GM21723 (cell line): ENCODE measurements around the gene P2RX3.
A peak's percentile ranks its signal among the peaks of the same experiment; 100 is the strongest.
"Not testable (repeated sequence)": the region's sequence is repeated elsewhere in the genome, so short reads cannot be mapped to it uniquely, and the experiment has no call there.

Experiments used
- ATAC-seq: cut with Tn5 transposase; IDR thresholded peaks from one replicate; pipeline ENCODE4 v1.9.1; 2021; ENCODE audit warnings: mild to moderate bottlenecking, moderate library complexity; ENCODE audit not compliant: unreplicated experiment

The P2RX3 gene

GRCh38 chr11:57394203-57394965 lies 56.2 kb downstream of the P2RX3 start:
- no peak for ATAC-seq

- no peak for ATAC-seq
Observed at GRCh38 chr11:57395905-57396623, 57.9 kb downstream of the P2RX3 start.

DNA sequence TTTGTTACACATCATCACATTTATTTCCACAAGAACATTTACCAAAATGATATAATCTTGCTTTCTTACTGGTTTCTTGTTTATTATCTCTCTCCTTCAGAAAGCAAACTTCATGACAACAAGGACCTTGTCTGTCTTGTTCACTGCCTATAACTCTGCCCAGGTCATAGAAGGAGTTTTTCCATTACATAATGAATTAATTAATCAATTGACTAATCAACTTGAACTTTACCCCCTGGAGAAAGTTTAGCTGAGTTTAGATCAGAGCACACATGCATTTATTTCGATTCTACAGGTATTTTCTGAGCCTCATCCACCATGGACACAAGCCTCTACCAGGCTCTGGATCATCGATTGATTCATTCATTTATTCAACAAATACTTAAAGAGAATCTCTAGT lies 58.6 kb downstream of the P2RX3 start:
- ATAC-seq: no peak

GRCh38 chr11:57397394-57397990 lies 59.3 kb downstream of the P2RX3 start:
- no peak for ATAC-seq

DNA sequence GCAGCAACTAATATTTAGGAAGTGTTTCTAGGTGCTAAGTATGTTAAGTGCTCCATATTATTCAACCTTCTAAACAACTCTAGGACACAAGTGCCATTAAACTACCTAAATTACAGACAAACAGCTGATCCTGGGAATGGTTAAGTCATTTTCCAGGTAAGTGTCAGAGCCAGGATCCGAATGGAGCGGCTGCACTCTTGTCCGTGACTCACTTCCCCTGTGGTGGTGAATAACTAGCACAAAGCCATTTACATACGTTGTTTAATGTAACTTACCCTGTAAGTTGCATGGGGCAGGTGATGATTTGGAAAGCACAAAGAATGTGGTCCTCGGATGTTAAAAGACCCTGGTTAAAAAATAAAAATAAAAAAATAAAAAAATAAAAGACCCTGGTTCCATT lies 61.1 kb downstream of the P2RX3 start:
- no peak for ATAC-seq

GRCh38 chr11:57399972-57400578 lies 61.9 kb downstream of the P2RX3 start:
- no peak for ATAC-seq

DNA sequence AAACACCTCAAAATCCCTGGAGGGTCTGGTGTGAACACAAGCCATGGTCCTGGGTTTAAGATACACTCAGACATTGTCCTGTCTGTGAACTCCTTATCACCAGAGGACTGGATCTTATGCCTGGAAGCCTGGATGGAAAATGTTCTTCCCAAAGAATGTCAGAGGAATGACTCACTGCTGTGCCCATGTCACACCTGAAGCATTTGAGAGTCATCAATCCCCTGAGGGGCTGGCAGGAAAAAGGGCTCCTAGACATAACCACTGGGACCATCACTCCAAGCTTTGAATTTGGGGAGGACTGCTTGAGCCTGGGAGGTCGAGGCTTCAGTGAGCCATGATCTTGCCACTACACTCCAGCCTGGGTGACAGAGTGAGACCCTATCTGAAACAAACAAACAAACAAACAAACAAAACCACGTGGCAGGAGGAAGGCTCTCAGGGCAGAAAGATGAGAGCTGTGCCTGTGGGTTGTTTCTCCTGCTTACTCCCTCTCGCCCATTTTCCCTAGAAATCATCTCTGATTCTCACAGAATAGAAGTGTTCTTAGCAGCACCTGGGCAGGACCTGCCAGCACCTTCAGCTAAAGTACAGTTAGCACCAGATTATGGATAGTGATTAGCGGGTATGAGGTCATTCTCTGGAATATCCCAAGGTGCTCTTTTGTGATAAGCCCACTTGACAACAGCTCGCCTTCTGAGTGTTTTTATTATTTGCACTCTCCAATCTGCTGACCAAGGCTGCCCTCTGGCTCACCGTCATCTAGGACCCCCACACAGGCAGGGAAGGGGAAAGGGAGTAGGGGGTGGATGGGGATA lies 64.2 kb downstream of the P2RX3 start:
- no peak for ATAC-seq

- not testable (repeated sequence) for ATAC-seq
Observed at GRCh38 chr11:57403003-57403801, 65.0 kb downstream of the P2RX3 start.

DNA sequence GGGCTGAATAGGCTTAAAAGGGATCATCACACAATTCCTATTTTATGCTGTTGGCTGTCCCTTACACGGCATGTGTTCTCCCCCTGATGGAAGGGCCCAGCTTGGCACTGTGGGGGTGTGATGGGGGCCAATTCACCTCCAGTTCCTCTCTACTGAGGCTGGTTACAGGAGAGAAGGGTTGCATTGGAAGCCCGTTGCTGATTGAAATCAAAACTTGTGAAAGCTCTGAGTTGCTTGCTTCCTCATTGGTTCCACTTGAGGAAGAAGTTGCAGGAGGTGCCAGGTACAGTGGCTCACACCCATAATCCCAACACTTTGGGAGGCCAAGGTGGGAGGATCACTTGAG lies 65.6 kb downstream of the P2RX3 start:
- ATAC-seq: no peak

GRCh38 chr11:57405271-57405860 lies 67.2 kb downstream of the P2RX3 start:
- no peak for ATAC-seq

DNA sequence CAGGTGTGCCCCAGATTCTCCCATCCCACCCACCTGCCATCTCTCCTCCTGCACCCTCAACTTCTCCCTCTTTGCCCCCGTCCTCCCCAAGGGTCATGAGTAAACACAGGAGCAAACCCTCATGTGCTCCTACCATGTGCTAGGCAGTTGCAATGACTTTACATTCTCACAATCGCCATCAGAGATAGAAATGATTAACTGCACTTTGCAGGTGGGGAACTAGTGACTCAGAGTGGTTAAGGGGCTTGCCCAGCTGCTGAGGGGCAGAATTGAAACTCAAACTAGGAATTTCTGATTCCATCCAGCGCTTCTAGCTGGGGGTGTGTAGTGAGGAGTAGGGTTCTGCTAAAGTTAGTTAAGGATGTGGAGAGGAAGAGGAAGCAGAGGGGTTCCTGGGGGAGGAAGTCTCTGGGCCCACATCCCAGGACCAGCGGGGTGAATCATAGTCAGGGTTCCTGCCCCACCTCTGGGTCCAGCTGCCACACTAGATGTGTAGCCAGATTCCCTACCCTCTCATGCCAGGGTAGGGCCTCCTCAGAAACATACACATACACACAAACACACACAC lies 68.3 kb downstream of the P2RX3 start:
- peak; percentile 69 for ATAC-seq

GRCh38 chr11:57407010-57407920 lies 69.1 kb downstream of the P2RX3 start:
- ATAC-seq: no peak

DNA sequence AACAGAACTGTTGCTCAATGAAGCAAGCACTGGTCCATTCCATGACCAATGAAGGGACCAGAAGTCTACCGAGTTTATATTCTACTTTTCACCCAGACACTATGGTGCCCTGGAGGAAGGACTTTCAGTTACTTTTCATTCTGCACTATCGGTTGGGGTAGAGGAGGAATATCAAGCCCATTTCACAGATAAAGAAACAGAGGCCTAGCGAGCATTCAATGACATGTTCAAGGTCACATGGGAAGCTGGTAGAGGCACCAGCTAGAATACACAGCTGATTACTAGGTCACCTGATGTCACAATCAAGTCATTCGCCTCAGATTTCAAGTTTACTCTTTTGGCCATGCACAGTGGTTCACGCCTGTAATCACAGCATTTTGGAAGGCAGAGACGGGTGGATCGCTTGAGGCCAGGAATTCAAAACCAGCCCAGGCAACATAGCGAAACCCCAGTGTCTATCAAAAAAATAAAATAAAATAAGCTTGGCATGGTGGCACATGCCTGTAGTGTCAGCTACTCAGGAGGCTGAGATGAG lies 69.9 kb downstream of the P2RX3 start:
- no peak for ATAC-seq

GRCh38 chr11:57408771-57409170 lies 70.6 kb downstream of the P2RX3 start:
- ATAC-seq: no peak

DNA sequence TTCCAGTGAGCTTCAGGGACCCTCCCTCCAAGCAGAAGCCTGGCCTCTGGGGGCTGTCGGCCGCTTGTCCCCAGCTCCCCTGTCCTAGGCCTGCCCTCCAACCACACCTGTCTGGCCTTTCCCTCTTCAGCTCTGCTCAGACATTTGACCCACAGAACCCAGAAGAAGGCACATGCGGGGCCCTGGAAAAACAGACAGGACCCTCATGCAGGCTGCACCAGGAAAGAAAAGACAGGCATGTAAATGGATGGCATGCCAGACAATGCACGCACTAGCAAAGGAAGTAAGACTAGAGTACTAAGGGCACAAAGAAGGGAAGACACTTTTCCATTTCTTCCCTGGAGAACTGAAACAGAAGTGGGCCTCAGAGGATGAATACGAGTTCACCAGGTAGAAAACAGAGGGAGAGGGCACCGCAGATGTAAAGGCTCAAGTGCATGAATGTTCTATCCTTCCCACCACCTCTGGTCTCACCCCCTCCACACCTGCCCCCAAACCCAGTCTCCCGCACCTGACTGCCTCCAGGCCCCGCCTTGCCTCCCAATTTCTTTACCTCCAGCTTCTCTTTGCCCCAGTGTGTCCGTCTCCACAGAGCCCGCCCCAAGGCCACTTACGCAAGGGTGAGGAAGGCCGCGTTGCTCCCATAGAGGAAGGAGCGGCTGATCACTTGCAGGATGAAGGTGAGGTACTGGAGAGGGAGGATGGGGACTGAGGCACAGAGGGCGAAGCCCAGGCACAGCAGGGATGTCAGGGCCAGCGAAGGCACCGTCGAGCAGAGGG lies 71.4 kb downstream of the P2RX3 start:
- ATAC-seq: no peak

DNA sequence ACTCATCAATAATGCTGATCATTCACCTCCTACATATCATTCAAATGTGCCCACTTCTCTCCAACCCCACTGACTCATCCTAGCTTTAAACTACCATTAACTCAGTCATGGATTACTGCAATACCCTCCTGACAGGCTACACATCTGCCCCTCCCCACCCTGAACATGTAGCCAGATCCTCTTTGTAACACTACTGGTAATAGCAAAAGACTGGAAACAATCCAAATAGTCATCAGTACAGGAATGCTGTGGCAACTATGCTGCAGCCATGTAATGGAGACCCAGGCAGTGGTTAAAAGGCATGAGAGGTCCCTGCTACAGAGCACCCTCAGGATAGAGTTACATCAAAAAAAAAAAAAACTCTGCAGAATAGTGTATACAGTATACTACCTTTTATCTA lies 72.1 kb downstream of the P2RX3 start:
- ATAC-seq: no peak

DNA sequence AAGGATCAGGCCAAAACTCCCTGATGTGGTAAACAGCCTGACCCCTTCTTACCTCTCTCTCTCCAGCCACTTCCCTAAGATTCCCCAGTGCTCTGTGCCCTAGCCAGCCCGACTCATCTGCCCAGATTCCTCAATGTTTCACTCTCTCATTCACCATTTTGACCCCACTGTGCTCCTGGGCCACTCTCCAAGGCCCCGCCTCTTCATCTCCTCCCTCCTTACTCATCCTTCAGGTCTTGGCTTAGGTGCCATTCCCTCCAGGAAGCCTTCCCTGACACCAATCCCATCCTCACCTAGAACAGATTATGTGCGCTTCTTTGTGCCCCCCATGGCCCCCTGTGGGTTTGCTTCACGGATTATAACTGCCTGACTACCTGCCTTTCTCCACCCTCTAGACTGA lies 75.5 kb downstream of the P2RX3 start:
- no peak for ATAC-seq
